SK-N-SH (cell line): ENCODE measurements around the gene GPS2.

Experiments used
- CTCF ChIP-seq: fragments of 200-600 bp; sonication (generic); IDR thresholded peaks from 2 replicates; pipeline ENCODE4 v1.6.1; 2017; ENCODE audit warnings: antibody characterized with exemption, mild to moderate bottlenecking, moderate library complexity
- ELF1 ChIP-seq: IDR thresholded peaks from 2 replicates; pipeline ENCODE4 v1.4.0; 2012
- EZH2phosphoT487 ChIP-seq: fragments of 200-600 bp; sonication (generic); IDR thresholded peaks from 2 replicates; pipeline ENCODE4 v1.6.1; 2017; ENCODE audit warnings: low read depth, mixed run types, mild to moderate bottlenecking, antibody characterized with exemption, moderate library complexity, borderline replicate concordance
- FOSL2 ChIP-seq: IDR thresholded peaks from 2 replicates; pipeline ENCODE4 v1.4.0; 2012; ENCODE audit warnings: low read depth, mild to moderate bottlenecking, moderate library complexity, borderline replicate concordance
- GABPA ChIP-seq: IDR thresholded peaks from 2 replicates; pipeline ENCODE4 v1.4.0; 2012; ENCODE audit warnings: low read depth, mild to moderate bottlenecking
- MAX ChIP-seq: IDR thresholded peaks from 2 replicates; pipeline ENCODE4 v1.4.0; 2012; ENCODE audit warnings: low read depth
- MXI1 ChIP-seq: IDR thresholded peaks from 2 replicates; pipeline ENCODE4 v1.6.1; 2012; ENCODE audit warnings: mild to moderate bottlenecking, low read depth, low read length, improper control_type of control experiment
- POLR2AphosphoS5 ChIP-seq: IDR thresholded peaks from 2 replicates; pipeline ENCODE4 v1.6.1; 2012; ENCODE audit warnings: low read depth, low read length
- RAD21 ChIP-seq: IDR thresholded peaks from 2 replicates; pipeline ENCODE4 v1.6.1; 2012; ENCODE audit warnings: mild to moderate bottlenecking, low read length
- RFX5 ChIP-seq: IDR thresholded peaks from 2 replicates; pipeline ENCODE4 v1.6.1; 2012; ENCODE audit warnings: mild to moderate bottlenecking, improper control_type of control experiment, low read length
- TCF12 ChIP-seq: IDR thresholded peaks from 2 replicates; pipeline ENCODE4 v1.4.0; 2012
- TEAD4 ChIP-seq: IDR thresholded peaks from 2 replicates; pipeline ENCODE4 v1.4.0; 2012; ENCODE audit warnings: mild to moderate bottlenecking, borderline replicate concordance; ENCODE audit not compliant: insufficient read depth
- YY1 ChIP-seq: IDR thresholded peaks from 2 replicates; pipeline ENCODE4 v1.4.0; 2012; ENCODE audit warnings: low read depth, mild to moderate bottlenecking

GRCh38 chr17:7281953-7282751 lies 33.0 kb downstream of the GPS2 start:
- TF ChIP-seq CTCF: no peak
- TF ChIP-seq MAX: no peak
- TF ChIP-seq ELF1: no peak
- TF ChIP-seq POLR2AphosphoS5: no peak
- no peak for TF ChIP-seq FOSL2
- no peak for TF ChIP-seq MXI1
- no peak for TF ChIP-seq TEAD4
- no peak for TF ChIP-seq RAD21
- TF ChIP-seq TCF12: no peak
- no peak for TF ChIP-seq EZH2phosphoT487
- TF ChIP-seq RFX5: no peak
- no peak for TF ChIP-seq GABPA
- TF ChIP-seq YY1: no peak
